ENCODE results near the gene GPR137B.

GPR137B gene

DNA sequence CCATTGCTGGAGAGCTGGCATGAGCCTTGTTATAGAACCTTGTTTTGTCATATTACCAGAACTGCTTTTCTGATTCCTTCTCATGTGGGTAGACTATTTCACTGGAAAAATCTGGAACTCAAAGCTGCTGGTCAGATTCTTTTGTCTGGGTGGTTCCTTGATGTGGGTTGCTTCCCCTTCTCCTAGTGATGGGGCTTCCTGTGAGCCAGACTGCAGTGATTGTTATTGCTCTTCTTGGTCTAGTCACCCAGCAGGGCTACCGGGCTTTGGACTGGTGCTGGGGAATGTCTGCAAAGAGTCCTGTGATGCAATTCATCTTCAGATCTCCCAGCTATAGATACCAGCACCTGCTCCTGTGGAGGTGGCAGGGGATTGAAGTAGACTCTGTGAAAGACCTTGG lies 59.4 kb downstream of the GPR137B start:
- no peaks in the 10 kb centered on the region for H3K27me3 ChIP-seq
- peaks cover 0 to 46% (median 0%) of the 10 kb centered on the region in 10 experiments; a peak in 7 of 20 replicates for H3K4me1 ChIP-seq
- H4K20me1 ChIP-seq: peaks cover 0 to 18% (median 0%) of the 10 kb centered on the region in 11 experiments; a peak in 2 of 22 replicates
- H3K4me2 ChIP-seq: peak overlapping the region in 2 of 11 experiments; percentile 48 to 54; a peak in 3 of 22 replicates
- no peak overlapping the region for H3K9ac ChIP-seq
- H3K9me3 ChIP-seq (replicated peaks in 1 of 11): peaks cover 63 to 87% (median 73%) of the 10 kb centered on the region in 11 experiments
- H3K36me3 ChIP-seq: peaks cover 62 to 93% (median 83%) of the 10 kb centered on the region in 11 experiments
- no peak overlapping the region; a peak in 1 of 20 replicates for H3K4me3 ChIP-seq
- no peak overlapping the region for H3K27ac ChIP-seq
- TF ChIP-seq Cebpa-rat (IDR thresholded peaks at IDR 0.05): no peak

DNA sequence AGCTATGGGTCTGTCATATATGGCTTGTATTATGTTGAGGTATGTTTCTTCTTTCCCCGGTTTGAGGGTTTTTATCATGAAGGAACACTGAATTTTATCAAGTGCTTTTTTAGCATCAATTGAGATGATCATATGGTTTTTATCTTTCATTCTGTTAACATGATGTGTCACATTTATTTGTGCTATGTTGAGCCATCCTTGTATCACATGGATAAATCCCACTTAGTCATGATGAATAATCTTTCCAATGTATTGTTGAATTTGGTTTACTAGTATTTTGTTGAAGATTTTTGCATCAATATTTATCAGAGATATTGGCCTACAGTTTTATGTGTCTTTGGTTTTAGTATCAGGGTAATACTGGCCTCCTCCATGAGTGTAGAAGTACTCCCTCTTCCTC lies 61.7 kb downstream of the GPR137B start:
- no peak overlapping the region for H3K4me3 ChIP-seq
- no peaks in the 10 kb centered on the region for H3K27me3 ChIP-seq
- TF ChIP-seq Cebpa-rat (IDR thresholded peaks at IDR 0.05): no peak
- H3K36me3 ChIP-seq: peaks cover 61 to 92% (median 77%) of the 10 kb centered on the region in 11 experiments
- H3K9ac ChIP-seq: no peak overlapping the region
- H3K4me1 ChIP-seq: peaks cover 0 to 68% (median 0%) of the 10 kb centered on the region in 10 experiments; a peak in 7 of 20 replicates
- H3K27ac ChIP-seq: no peak overlapping the region
- peaks cover 43 to 66% (median 50%) of the 10 kb centered on the region in 11 experiments for H3K9me3 ChIP-seq (replicated peaks in 1 of 11)
- H3K4me2 ChIP-seq: peak overlapping the region in 2 of 11 experiments; percentile 23 to 47; a peak in 3 of 22 replicates
- peaks cover 0 to 7% (median 0%) of the 10 kb centered on the region in 11 experiments; a peak in 2 of 22 replicates for H4K20me1 ChIP-seq

DNA sequence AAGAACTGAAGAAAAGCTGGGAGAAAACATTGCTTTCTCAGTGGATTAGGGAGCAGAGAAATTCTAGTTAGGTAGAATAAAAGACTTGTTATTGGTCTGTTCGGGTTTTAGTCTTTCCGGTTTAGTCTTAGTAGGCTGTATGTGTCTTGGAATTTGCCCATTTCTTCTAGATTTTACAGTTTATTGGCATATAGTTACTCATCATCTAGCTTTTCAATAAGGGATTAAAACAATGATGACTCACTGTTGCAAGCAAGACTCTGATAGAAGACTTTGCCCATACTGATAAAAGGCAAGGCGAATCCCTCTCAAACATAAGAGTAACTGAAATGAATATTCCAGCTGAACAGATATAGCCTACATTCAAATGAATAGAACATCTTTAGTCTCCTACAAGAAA lies 62.3 kb downstream of the GPR137B start:
- peaks cover 60 to 92% (median 78%) of the 10 kb centered on the region in 11 experiments for H3K36me3 ChIP-seq
- no peak overlapping the region for H3K9ac ChIP-seq
- H4K20me1 ChIP-seq: peaks cover 0 to 7% (median 0%) of the 10 kb centered on the region in 11 experiments; a peak in 1 of 22 replicates
- H3K27me3 ChIP-seq: no peaks in the 10 kb centered on the region
- TF ChIP-seq Cebpa-rat (IDR thresholded peaks at IDR 0.05): no peak
- H3K27ac ChIP-seq: no peak overlapping the region
- peak overlapping the region in 2 of 11 experiments; percentile 23 to 47; a peak in 3 of 22 replicates for H3K4me2 ChIP-seq
- no peak overlapping the region for H3K4me3 ChIP-seq
- peaks cover 38 to 60% (median 44%) of the 10 kb centered on the region in 11 experiments for H3K9me3 ChIP-seq (replicated peaks in 1 of 11)
- H3K4me1 ChIP-seq: peaks cover 0 to 74% (median 0%) of the 10 kb centered on the region in 10 experiments; a peak in 7 of 20 replicates

- no peak for TF ChIP-seq Cebpa-rat (IDR thresholded peaks at IDR 0.05)
- Histone ChIP-seq H3K27ac (peak overlapping the region in 3 of 11 experiments; percentile 77 to 85 (median 79); a peak in 6 of 22 replicates), H3K9ac (peak overlapping the region in 3 of 11 experiments; percentile 59 to 76 (median 73); a peak in 7 of 22 replicates), H3K4me3 (no peak overlapping the region), H3K4me2 (peak overlapping the region in 3 of 11 experiments; percentile 62 to 76 (median 68); a peak in 6 of 22 replicates), H3K9me3 (replicated peaks in 1 of 11) (peaks cover 19 to 41% (median 25%) of the 10 kb centered on the region in 11 experiments; a peak in 21 of 22 replicates), H3K36me3 (peaks cover 53 to 89% (median 76%) of the 10 kb centered on the region in 11 experiments), H4K20me1 (peaks cover 0 to 7% (median 0%) of the 10 kb centered on the region in 11 experiments; a peak in 1 of 22 replicates), H3K27me3 (no peaks in the 10 kb centered on the region), H3K4me1 (peaks cover 0 to 74% (median 0%) of the 10 kb centered on the region in 10 experiments; a peak in 7 of 20 replicates)
Measured at GRCh38 chr1:236206548-236206947, 64.2 kb downstream of the GPR137B start.

- TF ChIP-seq Cebpa-rat (IDR thresholded peaks at IDR 0.05): no peak
- no peak overlapping the region for H3K4me3 ChIP-seq
- H3K4me1 ChIP-seq: peaks cover 0 to 68% (median 0%) of the 10 kb centered on the region in 10 experiments; a peak in 7 of 20 replicates
- H3K27me3 ChIP-seq: no peaks in the 10 kb centered on the region
- peak overlapping the region in 3 of 11 experiments; percentile 59 to 76 (median 73); a peak in 7 of 22 replicates for H3K9ac ChIP-seq
- peaks cover 0 to 3% (median 0%) of the 10 kb centered on the region in 11 experiments; a peak in 1 of 22 replicates for H4K20me1 ChIP-seq
- H3K27ac ChIP-seq: peak overlapping the region in 3 of 11 experiments; percentile 77 to 85 (median 79); a peak in 6 of 22 replicates
- H3K36me3 ChIP-seq: peaks cover 52 to 89% (median 76%) of the 10 kb centered on the region in 11 experiments
- H3K9me3 ChIP-seq (replicated peaks in 1 of 11): peaks cover 13 to 35% (median 19%) of the 10 kb centered on the region in 11 experiments; a peak in 21 of 22 replicates
- peak overlapping the region in 3 of 11 experiments; percentile 62 to 76 (median 68); a peak in 6 of 22 replicates for H3K4me2 ChIP-seq
Measured at GRCh38 chr1:236207121-236207520, 64.8 kb downstream of the GPR137B start.

DNA sequence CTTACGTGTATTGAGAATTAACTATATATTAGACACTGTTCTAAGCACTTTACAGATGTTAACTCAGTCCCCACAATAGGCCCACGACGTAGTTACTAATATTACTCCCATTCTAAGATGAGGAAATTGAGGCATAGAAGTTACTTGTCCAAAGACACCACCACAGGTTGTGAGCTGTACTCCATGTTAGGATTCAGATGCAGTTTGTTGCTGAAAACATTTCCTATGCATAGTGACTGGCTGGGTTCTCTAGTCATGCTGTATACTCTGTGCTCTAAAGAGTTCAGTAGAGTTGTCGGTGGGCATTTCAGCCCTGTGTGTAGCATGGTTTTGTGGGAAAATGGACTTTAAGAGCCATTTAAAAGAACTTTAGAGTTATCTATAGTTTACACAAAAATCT lies 65.2 kb downstream of the GPR137B start:
- Histone ChIP-seq H3K4me1 (peaks cover 0 to 64% (median 0%) of the 10 kb centered on the region in 10 experiments; a peak in 7 of 20 replicates), H3K27ac (peak overlapping the region in 3 of 11 experiments; percentile 77 to 85 (median 79); a peak in 5 of 22 replicates), H3K36me3 (peaks cover 51 to 89% (median 76%) of the 10 kb centered on the region in 11 experiments), H3K27me3 (no peaks in the 10 kb centered on the region), H3K4me2 (peak overlapping the region in 3 of 11 experiments; percentile 62 to 76 (median 68); a peak in 6 of 22 replicates), H3K9ac (no peak overlapping the region; a peak in 1 of 22 replicates), H3K4me3 (no peak overlapping the region), H4K20me1 (no peaks in the 10 kb centered on the region), H3K9me3 (replicated peaks in 1 of 11) (peaks cover 9 to 31% (median 15%) of the 10 kb centered on the region in 11 experiments; a peak in 21 of 22 replicates)
- TF ChIP-seq Cebpa-rat (IDR thresholded peaks at IDR 0.05): no peak

DNA sequence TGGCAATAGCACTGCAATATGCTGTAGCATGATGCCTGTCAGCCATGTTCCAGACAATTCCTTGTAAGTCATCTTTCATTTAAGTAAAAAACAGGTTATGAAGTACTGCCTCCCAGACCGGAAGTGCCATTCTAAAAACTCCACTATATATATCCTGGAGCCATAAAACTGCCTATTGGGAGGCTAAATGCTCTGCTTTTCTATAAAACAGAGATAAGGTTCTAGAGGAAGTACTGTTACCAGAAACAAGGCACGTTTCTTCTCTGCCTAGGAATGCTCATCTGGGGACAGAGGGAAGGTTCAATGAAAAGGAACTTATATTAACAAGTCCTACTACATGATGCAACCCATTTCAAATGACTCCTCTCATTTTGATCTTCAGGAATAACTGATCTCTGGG lies 66.8 kb downstream of the GPR137B start:
- H3K9me3 ChIP-seq (replicated peaks in 1 of 11): peaks cover 0 to 14% (median 0%) of the 10 kb centered on the region in 11 experiments; a peak in 3 of 22 replicates
- no peaks in the 10 kb centered on the region for H4K20me1 ChIP-seq
- H3K4me2 ChIP-seq: peak overlapping the region in 2 of 11 experiments; percentile 26 to 31; a peak in 2 of 22 replicates
- H3K27me3 ChIP-seq: no peaks in the 10 kb centered on the region
- no peak overlapping the region for H3K27ac ChIP-seq
- peaks cover 0 to 57% (median 0%) of the 10 kb centered on the region in 10 experiments; a peak in 7 of 20 replicates for H3K4me1 ChIP-seq
- peaks cover 43 to 89% (median 72%) of the 10 kb centered on the region in 11 experiments; a peak in 21 of 22 replicates for H3K36me3 ChIP-seq
- H3K4me3 ChIP-seq: no peak overlapping the region
- no peak overlapping the region for H3K9ac ChIP-seq
- TF ChIP-seq Cebpa-rat (IDR thresholded peaks at IDR 0.05): no peak

DNA sequence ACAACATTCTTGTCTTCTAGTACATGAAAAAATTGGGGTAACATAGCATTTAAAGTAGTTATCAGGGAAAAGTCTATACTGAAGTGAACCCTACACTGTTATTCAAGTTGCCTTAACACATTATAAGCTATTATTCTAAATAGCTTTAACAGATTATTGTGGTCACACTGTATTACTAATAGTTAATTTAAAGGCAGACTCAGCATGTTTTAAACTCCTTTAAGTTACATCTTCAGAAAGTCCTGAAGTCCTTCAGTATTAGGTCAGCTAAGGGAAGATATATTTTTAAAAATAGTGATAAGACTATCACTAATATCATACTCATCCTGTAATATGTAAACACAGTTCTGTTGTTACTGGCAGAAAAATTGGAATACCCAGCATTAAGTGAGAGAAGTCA lies 67.4 kb downstream of the GPR137B start:
- Histone ChIP-seq H3K27ac (no peak overlapping the region), H3K4me3 (no peak overlapping the region), H4K20me1 (no peaks in the 10 kb centered on the region), H3K27me3 (no peaks in the 10 kb centered on the region), H3K4me1 (peaks cover 0 to 52% (median 0%) of the 10 kb centered on the region in 10 experiments; a peak in 7 of 20 replicates), H3K36me3 (peaks cover 47 to 89% (median 73%) of the 10 kb centered on the region in 11 experiments; a peak in 21 of 22 replicates), H3K9me3 (replicated peaks in 1 of 11) (peaks cover 0 to 9% (median 0%) of the 10 kb centered on the region in 11 experiments; a peak in 1 of 22 replicates), H3K4me2 (peak overlapping the region in 2 of 11 experiments; percentile 26 to 31; a peak in 2 of 22 replicates), H3K9ac (no peak overlapping the region)
- no peak for TF ChIP-seq Cebpa-rat (IDR thresholded peaks at IDR 0.05)

DNA sequence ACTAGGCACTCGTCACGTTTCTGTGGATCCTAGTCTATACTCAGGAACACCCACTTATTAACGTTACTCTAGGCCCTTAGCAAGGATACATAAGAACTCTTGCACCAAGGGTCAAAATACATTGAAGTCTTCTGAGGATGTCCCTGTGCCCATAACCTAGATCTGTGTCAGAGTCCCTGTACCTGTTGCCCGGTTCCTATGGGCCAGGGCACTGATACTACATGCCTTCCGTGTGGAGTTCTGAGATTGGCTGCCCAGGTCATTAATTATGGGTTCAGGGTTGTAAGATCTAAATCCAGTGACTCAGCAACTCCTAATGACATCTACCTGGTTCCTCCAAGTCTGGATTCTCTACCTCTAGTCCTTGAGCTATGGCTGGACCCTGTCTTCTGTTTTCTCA lies 69.5 kb downstream of the GPR137B start:
- TF ChIP-seq Cebpa-rat (IDR thresholded peaks at IDR 0.05): no peak
- H3K9ac ChIP-seq: no peak overlapping the region
- no peak overlapping the region for H3K27ac ChIP-seq
- H3K27me3 ChIP-seq: no peaks in the 10 kb centered on the region
- H3K36me3 ChIP-seq: peaks cover 41 to 91% (median 71%) of the 10 kb centered on the region in 11 experiments
- no peak overlapping the region for H3K4me2 ChIP-seq
- H3K4me3 ChIP-seq: no peak overlapping the region
- no peaks in the 10 kb centered on the region for H3K9me3 ChIP-seq (replicated peaks in 1 of 11)
- H3K4me1 ChIP-seq: peaks cover 0 to 31% (median 0%) of the 10 kb centered on the region in 10 experiments; a peak in 6 of 20 replicates
- H4K20me1 ChIP-seq: no peaks in the 10 kb centered on the region

Data from BLaER1 treated with 17β-estradiol and CSF1 and Interleukin-3, amounts not matched to agents 10 nM and 100 nM (cell line).